GM23248 (cell line): Measurements from ENCODE around the gene MCF2L. TPM values are rescaled to one million over a fixed set of nuclear protein-coding genes. Genes with fewer than 3 reads are reported as not detected.

ENCODE experiments used
- DNase-seq: peaks from one replicate; pipeline ENCODE4 v3.0.0-alpha.2; 2015
- H2AFZ ChIP-seq: fragments of 200-600 bp; sonication (generic); 2 replicates; pipeline ENCODE4 v1.6.1; 2016; ENCODE audit warnings: antibody characterized with exemption
- H3F3A ChIP-seq: fragments of 200-600 bp; sonication (generic); 2 replicates; pipeline ENCODE4 v1.6.1; 2016; ENCODE audit warnings: mild to moderate bottlenecking, antibody characterized with exemption, mixed run types; ENCODE audit not compliant: insufficient read depth
- H3K27ac ChIP-seq: fragments of 200-600 bp; sonication (generic); 2 replicates; pipeline ENCODE4 v1.5.1; 2016; ENCODE audit warnings: mild to moderate bottlenecking
- H3K27me3 ChIP-seq: fragments of 200-600 bp; sonication (generic); replicated peaks from 2 replicates; pipeline ENCODE4 v1.6.1; 2016; ENCODE audit warnings: mild to moderate bottlenecking; ENCODE audit not compliant: insufficient read depth
- H3K36me3 ChIP-seq: fragments of 200-600 bp; sonication (generic); 2 replicates; pipeline ENCODE4 v1.6.1; 2016; ENCODE audit warnings: low read depth, mild to moderate bottlenecking
- H3K4me1 ChIP-seq: fragments of 200-600 bp; sonication (generic); 2 replicates; pipeline ENCODE4 v1.6.1; 2016; ENCODE audit warnings: mild to moderate bottlenecking; ENCODE audit not compliant: insufficient read depth
- H3K4me2 ChIP-seq: fragments of 200-600 bp; sonication (generic); one replicate; pipeline ENCODE4 v1.6.1; 2016; ENCODE audit warnings: mild to moderate bottlenecking; ENCODE audit not compliant: unreplicated experiment
- H3K4me3 ChIP-seq: fragments of 200-600 bp; sonication (generic); 2 replicates; pipeline ENCODE4 v1.5.1; 2016; ENCODE audit warnings: mild to moderate bottlenecking
- H3K79me2 ChIP-seq: fragments of 200-600 bp; sonication (generic); 2 replicates; pipeline ENCODE4 v1.6.1; 2016; ENCODE audit warnings: mild to moderate bottlenecking; ENCODE audit not compliant: insufficient read depth
- H3K9ac ChIP-seq: fragments of 200-600 bp; sonication (generic); 2 replicates; pipeline ENCODE4 v1.6.1; 2016; ENCODE audit warnings: mild to moderate bottlenecking
- H3K9me2 ChIP-seq: fragments of 200-600 bp; sonication (generic); 2 replicates; pipeline ENCODE4 v1.6.1; 2016; ENCODE audit warnings: mixed run types, mild to moderate bottlenecking, moderate library complexity; ENCODE audit not compliant: insufficient read depth
- H3K9me3 ChIP-seq: fragments of 200-600 bp; sonication (generic); one replicate; pipeline ENCODE4 v1.6.1; 2017; ENCODE audit warnings: low read depth
- H4K20me1 ChIP-seq: fragments of 200-600 bp; sonication (generic); 2 replicates; pipeline ENCODE4 v1.6.0; 2016; ENCODE audit not compliant: insufficient read depth
- EZH2 ChIP-seq: fragments of 200-600 bp; sonication (generic); IDR thresholded peaks from 2 replicates; pipeline ENCODE4 v1.6.1; 2018; ENCODE audit warnings: antibody characterized with exemption, mild to moderate bottlenecking; ENCODE audit not compliant: insufficient read depth, poor library complexity, severe bottlenecking
- EZH2phosphoT487 ChIP-seq: fragments of 200-600 bp; sonication (generic); IDR thresholded peaks from 2 replicates; pipeline ENCODE4 v1.6.1; 2018; ENCODE audit warnings: antibody characterized with exemption, moderate library complexity, mild to moderate bottlenecking, low read depth; ENCODE audit not compliant: insufficient read depth
- WGBS, 2 experiments: methylation state at CpG; one replicate each; pipeline ENCODE4 v1.1.6; 2015 to 2017; ENCODE audit warnings: low lambda C conversion rate in 2 of 2, low coverage in 1 of 2; ENCODE audit errors: missing lambda C conversion rate in 2 of 2; 5-methylcytosine and 5-hydroxymethylcytosine counted together
- in situ Hi-C: fragments of 300-500 bp; cut with MboI; formaldehyde crosslinking; loops from 2 replicates; pipeline ENCODE4 v1.15.0; 2020
- polyA plus RNA-seq: library from polyadenylated mRNA; unstranded; fragments of >200 nt; fragmentation: Nextera tagmentation; extraction: Ambion mirVana; gene quantifications from 2 replicates; pipeline ENCODE4 v1.2.1, GENCODE V29; 2016
- total RNA-seq: library from RNA; depleted of rRNA; stranded (reverse); fragments of >200 nt; shearing (Covaris generic); gene quantifications from 2 replicates; pipeline ENCODE4 v1.2.3, GENCODE V29; 2014

MCF2L gene
- total and polyA plus RNA-seq, 2 experiments from 2014 or later = not detected

- WGBS, 2 experiments = 64 to 67% methylated on average over 29 to 30 of the region's 30 CpGs
- Histone ChIP-seq H3K4me3 (no peak overlapping the region), H3F3A (no peaks in the 10 kb centered on the region), H3K4me2 (no peak overlapping the region), H3K36me3 (no peaks in the 10 kb centered on the region), H3K9ac (no peak overlapping the region), H3K27ac (no peak overlapping the region), H2AFZ (no peak overlapping the region), H3K9me3 (no peaks in the 10 kb centered on the region), H4K20me1 (no peaks in the 10 kb centered on the region), H3K4me1 (no peaks in the 10 kb centered on the region), H3K27me3 (peaks cover 19% of the 10 kb centered on the region), H3K9me2 (no peaks in the 10 kb centered on the region), H3K79me2 (no peaks in the 10 kb centered on the region)
- no peak for DNase-seq
- in situ Hi-C loops = no loop called here
- TF ChIP-seq EZH2 = no peak
- TF ChIP-seq EZH2phosphoT487 = no peak
Observed at GRCh38 chr13:112997188-112998130, 28.4 kb downstream of the MCF2L start.

- H3K4me1 ChIP-seq = no peaks in the 10 kb centered on the region
- in situ Hi-C loops = no loop called here
- no peak overlapping the region for H3K27ac ChIP-seq
- H4K20me1 ChIP-seq = no peaks in the 10 kb centered on the region
- no peaks in the 10 kb centered on the region for H3K9me3 ChIP-seq
- 56 to 61% methylated on average over 23 of the region's 23 CpGs for WGBS, 2 experiments
- no peak overlapping the region for H2AFZ ChIP-seq
- no peak for TF ChIP-seq EZH2
- TF ChIP-seq EZH2phosphoT487 = no peak
- H3K27me3 ChIP-seq = peaks cover 21% of the 10 kb centered on the region
- no peaks in the 10 kb centered on the region for H3F3A ChIP-seq
- H3K79me2 ChIP-seq = no peaks in the 10 kb centered on the region
- no peaks in the 10 kb centered on the region for H3K36me3 ChIP-seq
- H3K4me2 ChIP-seq = no peak overlapping the region
- H3K9me2 ChIP-seq = no peaks in the 10 kb centered on the region
- no peak overlapping the region for H3K9ac ChIP-seq
- no peak overlapping the region for H3K4me3 ChIP-seq
- no peak for DNase-seq
Observed at GRCh38 chr13:112998521-112999280, 29.7 kb downstream of the MCF2L start.

- no peak overlapping the region for H3K4me3 ChIP-seq
- H3K4me1 ChIP-seq = no peaks in the 10 kb centered on the region
- H3K4me2 ChIP-seq = no peak overlapping the region
- in situ Hi-C loops = no loop called here
- H3K9me2 ChIP-seq = no peaks in the 10 kb centered on the region
- no peaks in the 10 kb centered on the region for H3K9me3 ChIP-seq
- no peaks in the 10 kb centered on the region for H3K79me2 ChIP-seq
- H3K27ac ChIP-seq = no peak overlapping the region
- peaks cover 21% of the 10 kb centered on the region for H3K27me3 ChIP-seq
- no peak for DNase-seq
- no peak for TF ChIP-seq EZH2phosphoT487
- no peak for TF ChIP-seq EZH2
- no peaks in the 10 kb centered on the region for H3K36me3 ChIP-seq
- 72 to 73% methylated on average over 31 to 32 of the region's 32 CpGs for WGBS, 2 experiments
- H3F3A ChIP-seq = no peaks in the 10 kb centered on the region
- H3K9ac ChIP-seq = no peak overlapping the region
- H2AFZ ChIP-seq = no peak overlapping the region
- no peaks in the 10 kb centered on the region for H4K20me1 ChIP-seq
Observed at GRCh38 chr13:112999414-113000177, 30.6 kb downstream of the MCF2L start.

GRCh38 chr13:113000575-113000974 lies 31.6 kb downstream of the MCF2L start:
- Histone ChIP-seq H3K27ac (no peak overlapping the region), H3K9me3 (no peaks in the 10 kb centered on the region), H4K20me1 (no peaks in the 10 kb centered on the region), H3F3A (no peaks in the 10 kb centered on the region), H3K4me2 (no peak overlapping the region), H3K79me2 (no peaks in the 10 kb centered on the region), H2AFZ (no peak overlapping the region), H3K9me2 (no peaks in the 10 kb centered on the region), H3K4me1 (no peaks in the 10 kb centered on the region), H3K27me3 (peaks cover 21% of the 10 kb centered on the region), H3K4me3 (no peak overlapping the region), H3K9ac (no peak overlapping the region), H3K36me3 (no peaks in the 10 kb centered on the region)
- no peak for TF ChIP-seq EZH2
- TF ChIP-seq EZH2phosphoT487 = no peak
- DNase-seq = no peak
- 55 to 66% methylated on average over 14 of the region's 14 CpGs for WGBS, 2 experiments
- in situ Hi-C loops = no loop called here
